AG10803 (cell line): ENCODE results near the gene RNF186.

Experiments used
- DNase-seq: peaks from one replicate; pipeline ENCODE4 v3.0.0; 2010; ENCODE audit warnings: low read depth
- H3K4me3 ChIP-seq: 2 replicates; pipeline ENCODE4 v1.5.1; 2011; ENCODE audit warnings: mild to moderate bottlenecking, low read length, control low read depth
- CTCF ChIP-seq: conservative IDR thresholded peaks from 2 replicates; pipeline ENCODE4 v1.5.1; 2011; ENCODE audit warnings: mild to moderate bottlenecking, low read length, control low read depth, inconsistent platforms

Gene RNF186

GRCh38 chr1:19814681-19815503 is at the start of gene RNF186:
RNF186 (minus strand) TSS chr1:19815283; CDS start chr1:19815101, 182 bp downstream.
- no peak within 1 kb of the TSS for H3K4me3 ChIP-seq
- no peak for TF ChIP-seq CTCF
- DNase-seq, result no peak

GRCh38 chr1:19864570-19865160 is 49.6 kb upstream of the RNF186 start:
- TF ChIP-seq CTCF, result no peak
- no peak overlapping the region for H3K4me3 ChIP-seq
- DNase-seq, result no peak

- TF ChIP-seq CTCF, result no peak
- DNase-seq, result no peak
- no peak overlapping the region for H3K4me3 ChIP-seq
Measured at GRCh38 chr1:19862944-19863343, 47.9 kb upstream of the RNF186 start.

- H3K4me3 ChIP-seq, result no peak overlapping the region
- no peak for DNase-seq
- TF ChIP-seq CTCF, result no peak
Measured at GRCh38 chr1:19861842-19862530, 46.9 kb upstream of the RNF186 start.

- no peak overlapping the region for H3K4me3 ChIP-seq
- DNase-seq, result peak; percentile 72
- TF ChIP-seq CTCF, result no peak
Measured at GRCh38 chr1:19861034-19861433, 46.0 kb upstream of the RNF186 start.

GRCh38 chr1:19860418-19860817 is 45.3 kb upstream of the RNF186 start:
- no peak for TF ChIP-seq CTCF
- H3K4me3 ChIP-seq, result no peak overlapping the region
- no peak for DNase-seq
